ENCODE results near the gene OXCT1.
"Not testable (repeated sequence)": the region's sequence is repeated elsewhere in the genome, so short reads cannot be mapped to it uniquely, and the experiment has no call there.

Gene OXCT1

DNA sequence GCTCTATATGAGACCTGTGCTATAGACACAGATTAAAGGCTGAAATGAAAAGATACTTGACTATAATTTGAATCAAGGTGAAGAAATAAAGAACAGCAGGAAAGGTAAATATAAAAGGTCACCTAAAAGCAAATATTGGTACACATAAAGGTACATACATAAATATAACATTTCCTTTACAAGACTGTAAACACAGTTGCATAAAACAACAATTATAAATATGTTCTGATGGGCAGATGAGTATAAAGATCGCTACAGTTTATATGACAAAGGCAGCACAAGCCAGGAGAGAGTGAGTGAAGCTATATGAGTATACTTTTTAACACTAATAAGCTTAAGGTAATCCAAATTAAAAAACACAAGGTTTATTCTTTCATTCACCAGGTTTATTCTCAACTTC is 114.5 kb downstream of the OXCT1 start:
- no peak overlapping the region for H3K27ac ChIP-seq (ENCODE audit: low read length)

DNA sequence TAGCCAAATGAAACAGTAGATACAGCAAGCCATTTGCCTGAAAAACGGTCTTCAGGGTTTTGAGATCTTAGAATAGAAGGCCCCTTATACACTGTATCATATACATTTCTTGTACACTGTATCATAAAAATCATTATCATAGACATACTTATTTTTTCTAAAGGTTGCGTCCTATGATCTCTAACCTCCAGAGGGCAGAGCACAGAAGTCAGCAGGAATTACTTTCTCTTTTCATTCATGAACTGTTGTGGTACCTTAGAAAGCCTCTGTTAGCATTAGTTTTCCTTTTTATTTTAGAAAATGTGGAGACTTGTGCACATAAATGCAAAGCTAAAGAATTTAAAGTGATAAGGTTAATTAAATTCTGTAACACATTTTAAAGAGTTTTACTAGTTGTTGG is 115.4 kb downstream of the OXCT1 start:
- Histone ChIP-seq H3K4me3 (ENCODE audit: low read length in 2 of 2) (no peak overlapping the region), H3K36me3 (ENCODE audit: control insufficient read depth in 2 of 2, insufficient read depth in 2 of 2, low read length in 2 of 2) (peaks cover 5 to 15% of the 10 kb centered on the region in 2 donors), H3K27me3 (ENCODE audit: control insufficient read depth in 1 of 2, insufficient read depth in 2 of 2, low read length in 2 of 2) (no peaks in the 10 kb centered on the region), H3K9ac (ENCODE audit: low read length in 2 of 2) (no peak overlapping the region), H3K9me3 (ENCODE audit: control insufficient read depth in 2 of 2, low read length in 2 of 2) (no peaks in the 10 kb centered on the region), H3K4me1 (ENCODE audit: control insufficient read depth, insufficient read depth, low read length) (no peaks in the 10 kb centered on the region), H3K27ac (ENCODE audit: low read length) (no peak overlapping the region)

More for the DNA sequence above, 114.5 kb downstream of the OXCT1 start:
- no peaks in the 10 kb centered on the region for H3K27me3 ChIP-seq (ENCODE audit: control insufficient read depth in 1 of 2, insufficient read depth in 2 of 2, low read length in 2 of 2)
- peaks cover 5 to 18% of the 10 kb centered on the region in 2 donors for H3K36me3 ChIP-seq (ENCODE audit: control insufficient read depth in 2 of 2, insufficient read depth in 2 of 2, low read length in 2 of 2)
- H3K4me3 ChIP-seq (ENCODE audit: low read length in 2 of 2), result no peak overlapping the region
- no peak overlapping the region for H3K9ac ChIP-seq (ENCODE audit: low read length in 2 of 2)
- H3K4me1 ChIP-seq (ENCODE audit: control insufficient read depth, insufficient read depth, low read length), result no peaks in the 10 kb centered on the region
- H3K9me3 ChIP-seq (ENCODE audit: control insufficient read depth in 2 of 2, low read length in 2 of 2), result no peaks in the 10 kb centered on the region

DNA sequence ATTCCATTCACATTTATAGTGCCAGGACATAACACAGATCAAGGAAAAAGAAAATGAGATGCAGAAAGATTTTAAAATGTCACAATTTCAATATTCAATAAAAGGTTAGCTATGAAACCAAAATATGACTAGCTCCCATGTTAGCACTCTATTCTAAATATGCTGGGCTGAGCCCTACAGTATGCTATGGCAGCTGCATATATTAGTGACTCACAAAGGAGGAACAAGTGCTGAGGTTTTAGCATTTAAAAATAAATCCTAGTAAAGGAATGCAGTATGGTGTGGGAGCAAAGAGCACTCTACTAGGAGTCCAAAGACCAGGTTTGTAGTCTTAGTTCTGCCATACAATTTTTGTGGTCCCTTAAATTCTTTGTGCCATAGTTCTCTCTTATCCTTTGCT is 118.4 kb downstream of the OXCT1 start:
- no peak overlapping the region for H3K9ac ChIP-seq (ENCODE audit: low read length in 2 of 2)
- no peak overlapping the region for H3K4me3 ChIP-seq (ENCODE audit: low read length in 2 of 2)
- H3K9me3 ChIP-seq (ENCODE audit: control insufficient read depth in 2 of 2, low read length in 2 of 2), result no peaks in the 10 kb centered on the region
- peaks cover 12 to 13% of the 10 kb centered on the region in 2 donors for H3K36me3 ChIP-seq (ENCODE audit: control insufficient read depth in 2 of 2, insufficient read depth in 2 of 2, low read length in 2 of 2)
- no peaks in the 10 kb centered on the region for H3K4me1 ChIP-seq (ENCODE audit: control insufficient read depth, insufficient read depth, low read length)
- no peak overlapping the region for H3K27ac ChIP-seq (ENCODE audit: low read length)
- no peaks in the 10 kb centered on the region for H3K27me3 ChIP-seq (ENCODE audit: control insufficient read depth in 1 of 2, insufficient read depth in 2 of 2, low read length in 2 of 2)

DNA sequence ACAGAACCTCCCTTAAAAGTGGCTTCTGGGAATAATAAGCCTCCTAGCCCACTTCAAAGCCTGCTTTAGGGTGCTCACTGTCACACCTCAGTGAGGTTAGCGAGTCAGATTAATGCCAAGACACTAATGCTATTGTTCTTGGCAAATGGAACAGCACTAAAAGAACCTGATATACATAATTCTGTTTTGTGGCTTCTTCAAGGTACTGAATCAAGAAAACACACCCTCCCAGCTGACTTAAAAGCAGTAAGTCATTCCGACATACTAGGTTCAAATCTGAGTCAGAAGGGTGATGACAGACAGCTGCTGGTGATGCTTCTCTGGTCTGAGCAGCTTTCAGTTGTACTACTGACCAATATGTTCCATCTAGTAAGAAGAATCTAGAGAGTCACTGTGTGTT is 121.6 kb downstream of the OXCT1 start:
- H3K27ac ChIP-seq (ENCODE audit: low read length), result no peak overlapping the region
- H3K4me3 ChIP-seq (ENCODE audit: low read length in 2 of 2), result no peak overlapping the region
- no peaks in the 10 kb centered on the region for H3K4me1 ChIP-seq (ENCODE audit: control insufficient read depth, insufficient read depth, low read length)
- H3K27me3 ChIP-seq (ENCODE audit: control insufficient read depth in 1 of 2, insufficient read depth in 2 of 2, low read length in 2 of 2), result no peaks in the 10 kb centered on the region
- H3K9ac ChIP-seq (ENCODE audit: low read length in 2 of 2), result no peak overlapping the region
- H3K36me3 ChIP-seq (ENCODE audit: control insufficient read depth in 2 of 2, insufficient read depth in 2 of 2, low read length in 2 of 2), result peaks cover 12 to 13% of the 10 kb centered on the region in 2 donors
- no peaks in the 10 kb centered on the region for H3K9me3 ChIP-seq (ENCODE audit: control insufficient read depth in 2 of 2, low read length in 2 of 2)

DNA sequence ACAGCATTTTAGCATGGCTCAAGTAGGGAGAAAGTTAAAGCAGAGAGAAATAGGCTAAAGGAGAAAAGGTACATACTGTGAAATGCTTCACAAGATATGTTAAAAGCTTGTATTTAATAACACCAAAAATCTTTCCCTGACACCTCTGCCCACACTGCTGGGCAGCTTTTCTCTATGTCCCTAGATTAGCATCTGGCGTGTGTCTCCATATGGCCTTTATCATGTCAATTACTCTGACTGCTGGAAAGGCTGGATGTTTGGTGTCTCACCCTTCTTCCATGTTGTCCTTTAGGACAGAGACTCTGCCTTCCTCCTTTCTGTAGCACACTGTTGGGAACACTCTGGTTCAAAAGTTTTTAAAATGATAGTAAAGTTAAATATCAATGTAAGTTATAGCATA is 122.5 kb downstream of the OXCT1 start:
- Histone ChIP-seq H3K9me3 (ENCODE audit: control insufficient read depth in 2 of 2, low read length in 2 of 2) (no peaks in the 10 kb centered on the region), H3K9ac (ENCODE audit: low read length in 2 of 2) (no peak overlapping the region), H3K27me3 (ENCODE audit: control insufficient read depth in 1 of 2, insufficient read depth in 2 of 2, low read length in 2 of 2) (no peaks in the 10 kb centered on the region), H3K4me1 (ENCODE audit: control insufficient read depth, insufficient read depth, low read length) (no peaks in the 10 kb centered on the region), H3K4me3 (ENCODE audit: low read length in 2 of 2) (no peak overlapping the region), H3K27ac (ENCODE audit: low read length) (no peak overlapping the region), H3K36me3 (ENCODE audit: control insufficient read depth in 2 of 2, insufficient read depth in 2 of 2, low read length in 2 of 2) (peaks cover 10 to 13% of the 10 kb centered on the region in 2 donors)

DNA sequence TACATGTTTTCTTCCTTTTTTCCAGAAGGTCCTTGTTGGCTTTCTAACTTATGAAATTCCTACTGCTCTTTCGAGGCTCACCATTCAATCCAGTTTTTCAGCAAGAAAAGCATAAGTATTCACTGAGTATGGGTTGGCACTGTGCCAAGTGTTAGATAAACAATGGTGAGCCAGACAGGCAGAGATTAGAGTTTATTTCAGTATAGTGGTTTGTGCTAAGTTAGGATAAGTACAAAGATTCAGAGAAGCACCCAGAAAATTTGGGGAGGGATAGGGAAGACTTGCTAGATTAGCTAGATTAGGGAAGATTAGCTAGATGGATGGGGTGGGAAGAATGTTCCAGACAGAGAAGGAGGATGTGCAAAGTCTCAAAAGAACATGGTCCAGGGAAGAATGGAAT is 122.9 kb downstream of the OXCT1 start:
- Histone ChIP-seq H3K9me3 (ENCODE audit: control insufficient read depth in 2 of 2, low read length in 2 of 2) (no peaks in the 10 kb centered on the region), H3K27ac (ENCODE audit: low read length) (no peak overlapping the region), H3K36me3 (ENCODE audit: control insufficient read depth in 2 of 2, insufficient read depth in 2 of 2, low read length in 2 of 2) (peaks cover 10 to 13% of the 10 kb centered on the region in 2 donors), H3K4me3 (ENCODE audit: low read length in 2 of 2) (no peak overlapping the region), H3K27me3 (ENCODE audit: control insufficient read depth in 1 of 2, insufficient read depth in 2 of 2, low read length in 2 of 2) (no peaks in the 10 kb centered on the region), H3K9ac (ENCODE audit: low read length in 2 of 2) (no peak overlapping the region), H3K4me1 (ENCODE audit: control insufficient read depth, insufficient read depth, low read length) (no peaks in the 10 kb centered on the region)

DNA sequence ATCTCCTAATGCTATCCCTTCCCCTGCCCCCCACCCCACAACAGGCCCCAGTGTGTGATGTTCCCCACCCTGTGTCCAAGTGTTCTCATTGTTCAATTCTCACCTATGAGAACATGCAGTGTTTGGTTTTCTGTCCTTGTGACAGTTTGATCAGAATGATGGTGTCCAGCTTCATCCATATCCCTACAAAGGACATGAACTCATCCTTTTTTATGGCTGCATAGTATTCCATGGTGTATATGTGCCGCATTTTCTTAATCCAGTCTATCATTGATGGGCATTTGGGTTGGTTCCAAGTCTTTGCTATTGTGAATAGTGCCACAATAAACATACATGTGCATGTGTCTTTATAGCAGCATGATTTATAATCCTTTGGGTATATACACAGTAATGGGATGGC is 127.6 kb downstream of the OXCT1 start:
- H3K4me3 ChIP-seq (ENCODE audit: low read length in 2 of 2); H3K9me3 ChIP-seq (ENCODE audit: control insufficient read depth in 2 of 2, low read length in 2 of 2); H3K4me1 ChIP-seq (ENCODE audit: control insufficient read depth, insufficient read depth, low read length); H3K27me3 ChIP-seq (ENCODE audit: control insufficient read depth in 1 of 2, insufficient read depth in 2 of 2, low read length in 2 of 2); H3K9ac ChIP-seq (ENCODE audit: low read length in 2 of 2); H3K27ac ChIP-seq (ENCODE audit: low read length): not testable (repeated sequence)
- peaks cover 13 to 17% of the 10 kb centered on the region in 2 donors for H3K36me3 ChIP-seq (ENCODE audit: control insufficient read depth in 2 of 2, insufficient read depth in 2 of 2, low read length in 2 of 2)

DNA sequence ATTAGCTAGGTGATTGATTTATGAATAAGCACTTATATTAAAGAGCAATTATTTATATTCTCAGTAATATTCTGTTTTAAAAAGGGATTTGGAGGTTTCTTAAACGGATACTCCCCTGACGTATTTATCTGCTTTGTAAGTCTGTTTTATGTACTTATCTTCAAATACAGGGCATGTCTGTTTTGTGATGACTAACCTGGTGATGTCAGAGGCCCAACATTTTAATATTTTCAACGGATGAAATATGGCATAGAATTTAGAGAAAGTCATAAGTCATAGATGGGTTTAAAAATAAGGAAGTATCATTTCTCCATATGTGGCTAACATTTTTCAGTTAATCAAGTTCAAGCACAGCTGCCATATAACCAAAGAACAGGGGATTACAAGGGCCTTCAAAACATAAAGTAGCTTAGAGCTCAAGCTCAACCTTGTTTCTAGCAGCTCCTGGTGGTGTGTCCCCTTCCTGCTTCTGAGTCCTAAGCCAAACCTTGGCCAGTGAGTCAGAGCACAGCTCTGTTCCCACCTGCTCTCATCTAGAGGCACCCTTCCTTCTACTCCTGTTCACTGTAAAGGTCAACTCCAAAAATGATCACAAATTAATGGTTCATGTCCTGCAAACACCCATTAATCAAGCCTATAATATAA is 131.4 kb downstream of the OXCT1 start:
- peaks cover 13 to 19% of the 10 kb centered on the region in 2 donors for H3K36me3 ChIP-seq (ENCODE audit: control insufficient read depth in 2 of 2, insufficient read depth in 2 of 2, low read length in 2 of 2)
- no peak overlapping the region for H3K4me3 ChIP-seq (ENCODE audit: low read length in 2 of 2)
- no peaks in the 10 kb centered on the region for H3K9me3 ChIP-seq (ENCODE audit: control insufficient read depth in 2 of 2, low read length in 2 of 2)
- H3K4me1 ChIP-seq (ENCODE audit: control insufficient read depth, insufficient read depth, low read length), result no peaks in the 10 kb centered on the region
- no peaks in the 10 kb centered on the region for H3K27me3 ChIP-seq (ENCODE audit: control insufficient read depth in 1 of 2, insufficient read depth in 2 of 2, low read length in 2 of 2)
- H3K27ac ChIP-seq (ENCODE audit: low read length), result no peak overlapping the region
- H3K9ac ChIP-seq (ENCODE audit: low read length in 2 of 2), result no peak overlapping the region

DNA sequence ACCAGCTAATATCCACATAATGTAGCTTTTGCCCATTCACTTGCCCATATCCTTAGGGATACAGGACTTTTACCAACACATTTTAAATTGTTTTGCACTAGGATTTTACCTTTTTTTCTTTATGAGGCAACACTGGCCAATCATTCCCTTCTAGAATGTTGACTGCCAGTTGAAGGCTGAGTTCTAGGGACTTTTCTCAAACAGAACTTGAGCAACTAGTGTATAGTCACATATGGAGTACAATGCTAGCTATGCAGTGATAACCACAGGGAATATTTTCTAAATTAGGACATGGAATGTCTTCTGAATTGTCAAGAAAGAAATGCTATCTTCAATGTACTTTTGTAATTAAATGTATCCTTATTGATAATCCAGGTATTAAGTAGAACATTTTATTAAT is 133.6 kb downstream of the OXCT1 start:
- Histone ChIP-seq H3K27ac (ENCODE audit: low read length) (no peak overlapping the region), H3K36me3 (ENCODE audit: control insufficient read depth in 2 of 2, insufficient read depth in 2 of 2, low read length in 2 of 2) (peaks cover 13 to 19% of the 10 kb centered on the region in 2 donors), H3K9ac (ENCODE audit: low read length in 2 of 2) (no peak overlapping the region), H3K9me3 (ENCODE audit: control insufficient read depth in 2 of 2, low read length in 2 of 2) (no peaks in the 10 kb centered on the region), H3K4me3 (ENCODE audit: low read length in 2 of 2) (no peak overlapping the region), H3K27me3 (ENCODE audit: control insufficient read depth in 1 of 2, insufficient read depth in 2 of 2, low read length in 2 of 2) (no peaks in the 10 kb centered on the region), H3K4me1 (ENCODE audit: control insufficient read depth, insufficient read depth, low read length) (no peaks in the 10 kb centered on the region)

DNA sequence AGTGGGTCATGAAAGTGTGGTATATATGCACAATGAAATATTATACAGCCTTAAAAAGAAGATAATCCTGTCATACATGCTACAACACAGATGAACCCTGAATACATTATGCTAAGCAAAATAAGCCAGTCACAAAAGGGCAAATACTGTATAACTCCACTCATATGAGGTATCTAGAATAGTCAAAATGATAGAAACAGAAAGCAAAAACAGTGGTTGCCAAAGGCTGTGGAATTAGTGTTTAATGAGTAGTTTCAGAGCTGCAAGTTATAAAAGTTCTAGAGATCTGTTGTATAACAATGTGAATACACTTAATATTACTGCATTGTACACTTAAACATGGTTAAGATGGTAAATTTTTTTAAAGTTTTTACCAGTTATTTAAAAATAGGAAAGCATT is 135.0 kb downstream of the OXCT1 start:
- no peak overlapping the region for H3K27ac ChIP-seq (ENCODE audit: low read length)
- no peaks in the 10 kb centered on the region for H3K9me3 ChIP-seq (ENCODE audit: control insufficient read depth in 2 of 2, low read length in 2 of 2)
- no peaks in the 10 kb centered on the region for H3K27me3 ChIP-seq (ENCODE audit: control insufficient read depth in 1 of 2, insufficient read depth in 2 of 2, low read length in 2 of 2)
- no peaks in the 10 kb centered on the region for H3K4me1 ChIP-seq (ENCODE audit: control insufficient read depth, insufficient read depth, low read length)
- peaks cover 14 to 18% of the 10 kb centered on the region in 2 donors for H3K36me3 ChIP-seq (ENCODE audit: control insufficient read depth in 2 of 2, insufficient read depth in 2 of 2, low read length in 2 of 2)
- H3K4me3 ChIP-seq (ENCODE audit: low read length in 2 of 2), result no peak overlapping the region
- H3K9ac ChIP-seq (ENCODE audit: low read length in 2 of 2), result no peak overlapping the region

DNA sequence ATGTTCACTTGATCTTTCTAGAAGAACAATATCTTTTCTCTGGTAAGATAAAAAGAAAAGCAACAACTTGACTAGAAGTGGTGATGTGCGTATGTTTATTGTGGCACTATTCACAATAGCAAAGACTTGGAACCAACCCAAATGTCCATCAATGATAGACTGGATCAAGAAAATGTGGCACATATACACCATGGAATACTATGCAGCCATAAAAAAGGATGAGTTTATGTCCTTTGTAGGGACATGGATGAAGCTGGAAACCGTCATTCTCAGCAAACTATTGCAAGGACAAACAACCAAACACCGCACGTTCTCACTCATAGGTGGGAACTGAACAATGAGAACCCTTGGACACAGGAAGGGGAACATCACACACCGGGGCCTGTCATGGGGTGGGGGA is 140.8 kb downstream of the OXCT1 start:
- H3K4me3 ChIP-seq (ENCODE audit: low read length in 2 of 2); H3K27ac ChIP-seq (ENCODE audit: low read length); H3K9me3 ChIP-seq (ENCODE audit: control insufficient read depth in 2 of 2, low read length in 2 of 2); H3K9ac ChIP-seq (ENCODE audit: low read length in 2 of 2); H3K36me3 ChIP-seq (ENCODE audit: control insufficient read depth in 2 of 2, insufficient read depth in 2 of 2, low read length in 2 of 2); H3K27me3 ChIP-seq (ENCODE audit: control insufficient read depth in 1 of 2, insufficient read depth in 2 of 2, low read length in 2 of 2); H3K4me1 ChIP-seq (ENCODE audit: control insufficient read depth, insufficient read depth, low read length): not testable (repeated sequence)
